ACHN (cell line): ENCODE measurements around the gene IRF1.

Experiments used
- DNase-seq: peaks from one replicate; pipeline ENCODE4 v3.0.0-alpha.2; 2015
- in situ Hi-C: cut with HindIII; loops from 2 replicates; pipeline ENCODE4 v1.10.0; 2017; ENCODE audit warnings: low sequenced_read_pairs, low pct_ligation_motif_present, low pct_unique_long_range_greater_than_20kb

The IRF1 gene

GRCh38 chr5:132436936-132437335, 53.6 kb downstream of the IRF1 start:
- no peak for DNase-seq
- in situ Hi-C loops: no loop called here

- in situ Hi-C loops: no loop called here
- DNase-seq: no peak
These were observed 54.7 kb downstream of the IRF1 start for GRCh38 chr5:132435886-132436285.

GRCh38 chr5:132435447-132435846, 55.1 kb downstream of the IRF1 start:
- no peak for DNase-seq
- in situ Hi-C loops: no loop called here

- in situ Hi-C loops: no loop called here
- DNase-seq: no peak
These were observed 55.9 kb downstream of the IRF1 start for GRCh38 chr5:132434416-132435286.

GRCh38 chr5:132433141-132433540, 57.4 kb downstream of the IRF1 start:
- no peak for DNase-seq
- in situ Hi-C loops: no loop called here

GRCh38 chr5:132431632-132432031, 58.9 kb downstream of the IRF1 start:
- in situ Hi-C loops: no loop called here
- no peak for DNase-seq
